Mononuclear cell (primary cell): Measurements from ENCODE around the gene SEC14L3. TPM values are rescaled to one million over a fixed set of nuclear protein-coding genes. Genes with fewer than 3 reads are reported as not detected.
"Not testable (repeated sequence)": the region's sequence is repeated elsewhere in the genome, so short reads cannot be mapped to it uniquely, and the experiment has no call there.

Experiments
- H3K27me3 ChIP-seq: 2 replicates; pipeline ENCODE4 v1.6.0; 2011; ENCODE audit warnings: low read length, control low read depth; ENCODE audit not compliant: insufficient read depth
- H3K4me1 ChIP-seq: 2 replicates; pipeline ENCODE4 v1.5.1; 2011; ENCODE audit warnings: mild to moderate bottlenecking, low read length, control low read depth; ENCODE audit not compliant: insufficient read depth
- H3K4me3 ChIP-seq: 2 replicates; pipeline ENCODE4 v1.5.1; 2011; ENCODE audit warnings: mild to moderate bottlenecking, low read length, moderate library complexity
- H3K9me3 ChIP-seq: 2 replicates; pipeline ENCODE4 v1.5.1; 2011; ENCODE audit warnings: low read depth, mild to moderate bottlenecking, control low read depth, low read length
- total RNA-seq: library from RNA; depleted of rRNA; stranded (reverse); fragments of >200 nt; gene quantifications from one replicate; pipeline ENCODE4 v1.2.3, GENCODE V29; 2012

The SEC14L3 gene
- total RNA-seq, 1 donor: not detected

GRCh38 chr22:30472994-30473720, 1.3 kb upstream of the SEC14L3 start:
- Histone ChIP-seq H3K4me3 (no peak overlapping the region), H3K9me3 (no peaks in the 10 kb centered on the region), H3K4me1 (no peaks in the 10 kb centered on the region), H3K27me3 (no peaks in the 10 kb centered on the region)

- H3K9me3 ChIP-seq: no peaks in the 10 kb centered on the region
- H3K4me3 ChIP-seq: no peak overlapping the region
- no peaks in the 10 kb centered on the region for H3K4me1 ChIP-seq
- H3K27me3 ChIP-seq: no peaks in the 10 kb centered on the region
Measured at GRCh38 chr22:30470655-30471054, 1.2 kb downstream of the SEC14L3 start.

GRCh38 chr22:30469165-30469564, 2.7 kb downstream of the SEC14L3 start:
- Histone ChIP-seq H3K4me3 (no peak overlapping the region), H3K4me1 (no peaks in the 10 kb centered on the region), H3K9me3 (no peaks in the 10 kb centered on the region), H3K27me3 (no peaks in the 10 kb centered on the region)

- H3K4me3 ChIP-seq, H3K27me3 ChIP-seq, H3K4me1 ChIP-seq, H3K9me3 ChIP-seq: not testable (repeated sequence)
Measured at GRCh38 chr22:30460555-30460954, 11.3 kb downstream of the SEC14L3 start.

GRCh38 chr22:30460147-30460546, 11.7 kb downstream of the SEC14L3 start:
- Histone ChIP-seq H3K9me3 (no peaks in the 10 kb centered on the region), H3K27me3 (no peaks in the 10 kb centered on the region), H3K4me3 (no peak overlapping the region), H3K4me1 (no peaks in the 10 kb centered on the region)

GRCh38 chr22:30459181-30460052, 12.4 kb downstream of the SEC14L3 start:
- Histone ChIP-seq H3K27me3 (no peaks in the 10 kb centered on the region), H3K4me1 (no peaks in the 10 kb centered on the region), H3K9me3 (no peaks in the 10 kb centered on the region), H3K4me3 (no peak overlapping the region)

GRCh38 chr22:30457981-30458380, 13.8 kb downstream of the SEC14L3 start:
- H3K4me1 ChIP-seq: no peaks in the 10 kb centered on the region
- H3K4me3 ChIP-seq: no peak overlapping the region
- H3K27me3 ChIP-seq: no peaks in the 10 kb centered on the region
- no peaks in the 10 kb centered on the region for H3K9me3 ChIP-seq

GRCh38 chr22:30455075-30455840, 16.6 kb downstream of the SEC14L3 start:
- Histone ChIP-seq H3K27me3 (no peaks in the 10 kb centered on the region), H3K4me1 (no peaks in the 10 kb centered on the region), H3K4me3 (no peak overlapping the region), H3K9me3 (no peaks in the 10 kb centered on the region)

- H3K4me3 ChIP-seq: no peak overlapping the region
- H3K9me3 ChIP-seq: no peaks in the 10 kb centered on the region
- no peaks in the 10 kb centered on the region for H3K27me3 ChIP-seq
- no peaks in the 10 kb centered on the region for H3K4me1 ChIP-seq
Measured at GRCh38 chr22:30453731-30454510, 17.9 kb downstream of the SEC14L3 start.

GRCh38 chr22:30452861-30453260, 19.0 kb downstream of the SEC14L3 start:
- Histone ChIP-seq H3K4me1 (no peaks in the 10 kb centered on the region), H3K27me3 (no peaks in the 10 kb centered on the region), H3K9me3 (no peaks in the 10 kb centered on the region), H3K4me3 (no peak overlapping the region)

- H3K9me3 ChIP-seq, H3K27me3 ChIP-seq, H3K4me1 ChIP-seq, H3K4me3 ChIP-seq: not testable (repeated sequence)
Measured at GRCh38 chr22:30451488-30451887, 20.3 kb downstream of the SEC14L3 start.

- H3K4me3 ChIP-seq: no peak overlapping the region
- no peaks in the 10 kb centered on the region for H3K9me3 ChIP-seq
- H3K4me1 ChIP-seq: peaks cover 5% of the 10 kb centered on the region
- peaks cover 14% of the 10 kb centered on the region for H3K27me3 ChIP-seq
Measured at GRCh38 chr22:30447656-30448055, 24.2 kb downstream of the SEC14L3 start.

- peaks cover 14% of the 10 kb centered on the region for H3K27me3 ChIP-seq
- H3K4me1 ChIP-seq: peaks cover 13% of the 10 kb centered on the region
- no peaks in the 10 kb centered on the region for H3K9me3 ChIP-seq
- no peak overlapping the region for H3K4me3 ChIP-seq
Measured at GRCh38 chr22:30445438-30446145, 26.2 kb downstream of the SEC14L3 start.
